ENCODE results near the gene SPACA6.

GRCh38 chr19:51715850-51716249 lies 22.7 kb downstream of the SPACA6 start:
- no peak for TF ChIP-seq POLR2A (IDR thresholded peaks at IDR 0.05)
- TF ChIP-seq CTCF (IDR thresholded peaks at IDR 0.05) = no peak
- TF ChIP-seq EP300 (IDR thresholded peaks at IDR 0.05) = no peak
